Mammary epithelial cell (primary cell): ENCODE measurements around the gene PDGFA.

Source experiments
- EZH2 ChIP-seq: IDR thresholded peaks from 2 replicates; pipeline ENCODE4 v1.6.1; 2012; ENCODE audit warnings: low read length, inconsistent platforms, borderline replicate concordance
- TF ChIP-seq, protein P1 (sequence below), 2 donors: IDR thresholded peaks in 1 of 2; conservative IDR thresholded peaks in 1 of 2; 2 replicates each; pipeline ENCODE4 v1.5.1; 2011 to 2012; ENCODE audit warnings: inconsistent platforms in 2 of 2, low read length in 2 of 2, mild to moderate bottlenecking in 2 of 2, control low read depth in 1 of 2, low read depth in 1 of 2; ENCODE audit not compliant: insufficient read depth in 1 of 2; ENCODE audit errors: extremely low read depth in 1 of 2

- TF ChIP-seq, protein P1, sequence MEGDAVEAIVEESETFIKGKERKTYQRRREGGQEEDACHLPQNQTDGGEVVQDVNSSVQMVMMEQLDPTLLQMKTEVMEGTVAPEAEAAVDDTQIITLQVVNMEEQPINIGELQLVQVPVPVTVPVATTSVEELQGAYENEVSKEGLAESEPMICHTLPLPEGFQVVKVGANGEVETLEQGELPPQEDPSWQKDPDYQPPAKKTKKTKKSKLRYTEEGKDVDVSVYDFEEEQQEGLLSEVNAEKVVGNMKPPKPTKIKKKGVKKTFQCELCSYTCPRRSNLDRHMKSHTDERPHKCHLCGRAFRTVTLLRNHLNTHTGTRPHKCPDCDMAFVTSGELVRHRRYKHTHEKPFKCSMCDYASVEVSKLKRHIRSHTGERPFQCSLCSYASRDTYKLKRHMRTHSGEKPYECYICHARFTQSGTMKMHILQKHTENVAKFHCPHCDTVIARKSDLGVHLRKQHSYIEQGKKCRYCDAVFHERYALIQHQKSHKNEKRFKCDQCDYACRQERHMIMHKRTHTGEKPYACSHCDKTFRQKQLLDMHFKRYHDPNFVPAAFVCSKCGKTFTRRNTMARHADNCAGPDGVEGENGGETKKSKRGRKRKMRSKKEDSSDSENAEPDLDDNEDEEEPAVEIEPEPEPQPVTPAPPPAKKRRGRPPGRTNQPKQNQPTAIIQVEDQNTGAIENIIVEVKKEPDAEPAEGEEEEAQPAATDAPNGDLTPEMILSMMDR (conservative IDR thresholded peaks at IDR 0.05 in 1 of 2, IDR thresholded peaks at IDR 0.05 in 1 of 2; ENCODE audit: extremely low read depth in 1 of 2, insufficient read depth in 1 of 2, low read depth in 1 of 2, low read length in 2 of 2): no peak
- no peak for TF ChIP-seq EZH2
Measured at GRCh38 chr7:512541-513311, 6.9 kb downstream of the PDGFA start.
